ENCODE data around the gene ATG7.

ATG7 gene

DNA sequence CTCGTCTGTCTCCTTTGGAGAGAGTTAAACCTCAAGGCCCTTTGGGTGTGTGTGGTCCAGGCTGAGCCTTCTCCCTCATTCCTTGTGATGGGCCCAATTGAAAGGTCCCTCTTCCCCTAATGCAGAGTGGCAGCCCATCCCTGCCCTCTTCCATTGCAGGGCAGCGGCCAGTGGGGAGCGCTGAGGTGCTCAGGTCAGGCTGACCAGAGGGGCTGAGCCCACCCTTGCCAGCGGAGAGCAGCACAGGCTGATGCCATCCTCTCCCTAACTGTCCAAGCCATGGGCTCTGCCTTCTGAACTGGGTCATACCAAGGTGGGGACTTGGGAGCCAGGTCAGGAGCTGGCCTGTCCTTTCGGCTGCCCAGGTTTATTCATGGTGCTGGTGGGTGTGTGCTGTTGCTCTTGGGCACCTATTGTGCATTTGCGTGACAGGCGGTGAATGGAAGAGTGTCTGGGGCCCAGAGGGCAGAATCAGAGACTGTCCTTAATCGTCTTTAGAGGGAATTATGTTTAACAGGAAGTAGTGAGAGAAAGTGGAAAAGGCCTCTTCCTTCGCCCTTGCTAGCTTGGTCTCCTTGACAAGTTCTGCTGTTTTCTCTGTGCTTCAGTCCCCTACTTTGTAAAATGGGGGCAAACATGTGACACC, 274.6 kb downstream of the ATG7 start:
- H3K9me3 Mint-ChIP-seq: peaks cover 0 to 4% of the 10 kb centered on the region in 2 donors
- H3K4me3 Mint-ChIP-seq: no peak overlapping the region
- ATAC-seq (replicated peaks) (no peak), DNase-seq (no peak)
- peaks cover 19 to 37% of the 10 kb centered on the region in 2 donors for H3K36me3 Mint-ChIP-seq
- H3K4me1 Mint-ChIP-seq: peaks cover 17 to 27% of the 10 kb centered on the region in 2 donors
- H3K27me3 Mint-ChIP-seq: no peaks in the 10 kb centered on the region
- H3K27ac Mint-ChIP-seq: peak overlapping the region; percentile 56

DNA sequence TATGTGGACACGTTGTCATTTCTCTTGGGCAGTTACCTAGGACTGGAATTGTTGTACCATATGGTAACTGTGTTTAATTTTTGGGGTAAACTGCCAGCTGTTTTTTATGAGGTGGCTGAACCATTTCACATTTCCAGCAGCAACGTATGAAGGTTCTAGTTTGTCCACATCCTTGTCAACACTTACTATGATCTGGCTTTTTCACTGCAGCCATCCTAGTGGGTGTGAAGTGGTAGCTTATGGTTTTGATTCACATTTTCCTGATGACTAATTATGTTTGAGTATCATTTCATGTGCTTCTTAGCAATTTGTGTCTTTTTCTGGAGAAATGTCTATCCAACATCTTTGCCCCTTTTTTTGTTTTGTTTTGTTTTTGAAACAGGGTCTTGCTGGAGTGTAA, 275.3 kb downstream of the ATG7 start:
- H3K27me3 Mint-ChIP-seq: no peaks in the 10 kb centered on the region
- no peak for ATAC-seq (replicated peaks)
- no peak overlapping the region for H3K4me3 Mint-ChIP-seq
- peaks cover 24 to 42% of the 10 kb centered on the region in 2 donors for H3K36me3 Mint-ChIP-seq
- DNase-seq: no peak
- H3K4me1 Mint-ChIP-seq: peaks cover 17 to 27% of the 10 kb centered on the region in 2 donors
- H3K9me3 Mint-ChIP-seq: peaks cover 0 to 4% of the 10 kb centered on the region in 2 donors
- no peak overlapping the region for H3K27ac Mint-ChIP-seq

DNA sequence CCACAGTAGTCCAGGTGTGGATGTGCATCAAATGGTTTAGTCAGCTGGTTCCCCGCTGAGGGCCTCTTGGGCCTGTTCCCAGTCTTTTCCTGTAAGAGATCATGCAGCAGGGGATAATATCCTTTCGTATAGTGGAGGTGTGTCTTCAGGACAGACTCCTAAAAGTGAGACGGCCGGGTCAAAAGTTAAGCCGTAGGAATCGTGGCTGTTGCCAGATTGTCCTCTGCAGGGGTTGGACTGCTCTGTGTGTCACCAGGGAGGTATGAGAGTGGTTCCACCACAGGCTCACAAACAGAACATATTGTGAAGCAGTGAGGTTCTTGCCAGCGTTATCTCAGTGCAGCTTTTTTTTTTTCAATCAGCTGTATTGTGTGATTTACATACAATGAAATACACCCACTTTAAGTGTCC, 276.5 kb downstream of the ATG7 start:
- no peaks in the 10 kb centered on the region for H3K27me3 Mint-ChIP-seq
- H3K36me3 Mint-ChIP-seq: peaks cover 32 to 54% of the 10 kb centered on the region in 2 donors
- no peak overlapping the region for H3K4me3 Mint-ChIP-seq
- peaks cover 17 to 27% of the 10 kb centered on the region in 2 donors for H3K4me1 Mint-ChIP-seq
- no peak for ATAC-seq (replicated peaks)
- H3K27ac Mint-ChIP-seq: no peak overlapping the region
- DNase-seq: no peak
- peaks cover 0 to 4% of the 10 kb centered on the region in 2 donors for H3K9me3 Mint-ChIP-seq

DNA sequence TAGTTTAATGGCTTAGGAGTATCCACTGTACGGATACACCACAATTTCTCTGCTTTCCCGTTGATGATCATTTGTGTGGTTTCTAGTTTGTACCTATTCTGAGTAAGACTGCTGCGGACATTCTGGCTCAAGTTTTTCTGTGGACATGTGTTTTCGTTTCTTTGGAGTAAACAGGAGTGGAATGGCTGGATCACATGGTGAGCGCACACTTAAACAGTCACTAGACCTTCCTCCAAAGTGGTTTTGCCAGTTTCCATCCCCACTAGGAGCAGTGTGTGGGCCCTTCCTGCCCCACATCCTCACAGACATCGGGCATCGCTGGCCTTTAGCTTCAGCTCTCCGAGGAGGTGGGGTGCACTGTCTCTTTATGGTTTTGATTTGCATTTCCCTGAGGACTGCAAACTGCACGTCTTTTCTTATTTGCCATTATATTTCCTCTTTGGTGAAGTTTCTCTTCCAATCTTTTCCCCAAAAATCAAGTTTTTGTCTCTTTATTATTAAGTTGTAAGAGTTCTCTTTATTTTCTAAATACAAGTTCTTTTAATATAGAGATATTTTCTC, 277.5 kb downstream of the ATG7 start:
- no peak for DNase-seq
- H3K36me3 Mint-ChIP-seq: peaks cover 32 to 64% of the 10 kb centered on the region in 2 donors
- H3K27ac Mint-ChIP-seq: no peak overlapping the region
- ATAC-seq (replicated peaks): no peak
- H3K27me3 Mint-ChIP-seq: no peaks in the 10 kb centered on the region
- peaks cover 0 to 4% of the 10 kb centered on the region in 2 donors for H3K9me3 Mint-ChIP-seq
- no peak overlapping the region for H3K4me3 Mint-ChIP-seq
- peaks cover 17 to 27% of the 10 kb centered on the region in 2 donors for H3K4me1 Mint-ChIP-seq

DNA sequence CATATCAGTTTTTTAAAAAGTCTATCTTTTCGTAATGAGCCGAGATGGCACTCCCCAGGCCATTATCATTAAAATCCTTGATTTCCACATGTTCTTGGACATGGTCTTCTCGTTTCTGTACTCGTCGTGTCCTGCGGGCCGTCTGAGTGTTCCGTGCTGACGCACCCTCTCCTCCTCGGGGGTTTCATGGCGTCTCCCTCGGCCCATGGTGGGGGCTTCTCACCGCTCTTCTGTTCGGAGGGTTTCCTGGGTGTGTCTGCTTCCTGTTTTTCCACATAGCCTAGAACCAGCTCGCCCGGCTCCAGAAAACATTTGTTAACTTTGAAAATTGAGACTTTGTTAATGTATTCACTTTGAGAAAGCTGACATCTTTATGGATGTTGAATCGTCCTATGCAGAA, 278.8 kb downstream of the ATG7 start:
- Mint-ChIP-seq H3K9me3 (peaks cover 0 to 4% of the 10 kb centered on the region in 2 donors), H3K4me3 (no peak overlapping the region), H3K27me3 (no peaks in the 10 kb centered on the region), H3K36me3 (peaks cover 33 to 65% of the 10 kb centered on the region in 2 donors), H3K4me1 (peaks cover 17 to 27% of the 10 kb centered on the region in 2 donors), H3K27ac (peak overlapping the region; percentile 3)
- ATAC-seq (replicated peaks): no peak
- DNase-seq: no peak

DNA sequence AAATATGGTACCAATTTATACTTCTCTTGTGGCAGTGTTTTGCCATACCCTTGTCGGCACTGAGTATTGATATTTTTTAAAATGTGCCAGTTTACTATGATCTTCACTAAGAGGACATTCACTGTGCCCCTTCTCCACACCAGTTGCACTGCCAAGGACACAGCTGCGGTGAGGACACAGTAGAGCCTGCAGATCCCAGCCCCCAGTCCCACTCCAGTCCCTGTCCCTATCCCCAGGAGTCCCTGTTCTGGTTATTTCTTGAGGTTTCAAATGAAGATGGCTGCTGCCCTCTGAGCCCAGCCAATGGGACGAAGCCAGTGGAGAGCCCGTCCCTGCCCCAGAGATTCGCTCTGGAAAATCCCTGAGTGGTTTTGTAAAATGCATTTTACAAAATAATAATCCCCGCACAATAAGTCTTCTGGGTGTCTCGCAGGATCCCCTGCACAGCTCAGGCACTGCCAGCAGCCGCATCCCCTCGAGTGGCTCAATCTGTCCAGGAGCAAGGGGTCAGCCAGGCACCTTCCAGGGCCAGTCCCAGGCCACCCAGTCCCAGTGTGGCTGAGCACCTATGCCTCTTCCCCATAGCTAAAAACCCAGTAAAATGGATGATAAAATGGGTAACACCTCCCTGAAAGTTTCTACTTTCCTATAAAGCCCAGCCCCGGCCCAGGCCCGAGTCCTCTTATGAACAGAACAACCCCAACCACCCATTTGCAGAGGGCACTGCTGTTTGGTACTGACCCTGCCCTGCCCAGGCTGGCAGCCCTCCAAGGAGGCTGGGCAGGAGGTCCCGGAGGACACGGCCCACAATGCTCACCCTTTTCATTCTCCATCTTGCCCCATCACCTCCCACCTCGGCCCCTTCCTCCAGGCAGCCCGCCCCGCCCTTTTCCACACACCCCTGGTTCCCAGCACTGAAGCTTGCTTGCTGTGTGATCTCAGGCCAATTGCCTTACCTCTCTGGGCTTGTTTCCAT, 280.4 kb downstream of the ATG7 start:
- peaks cover 17 to 27% of the 10 kb centered on the region in 2 donors for H3K4me1 Mint-ChIP-seq
- peaks cover 31 to 62% of the 10 kb centered on the region in 2 donors for H3K36me3 Mint-ChIP-seq
- peaks cover 0 to 2% of the 10 kb centered on the region in 2 donors for H3K9me3 Mint-ChIP-seq
- no peak overlapping the region for H3K4me3 Mint-ChIP-seq
- no peak for DNase-seq
- no peak overlapping the region for H3K27ac Mint-ChIP-seq
- no peaks in the 10 kb centered on the region for H3K27me3 Mint-ChIP-seq
- ATAC-seq (replicated peaks): no peak

DNA sequence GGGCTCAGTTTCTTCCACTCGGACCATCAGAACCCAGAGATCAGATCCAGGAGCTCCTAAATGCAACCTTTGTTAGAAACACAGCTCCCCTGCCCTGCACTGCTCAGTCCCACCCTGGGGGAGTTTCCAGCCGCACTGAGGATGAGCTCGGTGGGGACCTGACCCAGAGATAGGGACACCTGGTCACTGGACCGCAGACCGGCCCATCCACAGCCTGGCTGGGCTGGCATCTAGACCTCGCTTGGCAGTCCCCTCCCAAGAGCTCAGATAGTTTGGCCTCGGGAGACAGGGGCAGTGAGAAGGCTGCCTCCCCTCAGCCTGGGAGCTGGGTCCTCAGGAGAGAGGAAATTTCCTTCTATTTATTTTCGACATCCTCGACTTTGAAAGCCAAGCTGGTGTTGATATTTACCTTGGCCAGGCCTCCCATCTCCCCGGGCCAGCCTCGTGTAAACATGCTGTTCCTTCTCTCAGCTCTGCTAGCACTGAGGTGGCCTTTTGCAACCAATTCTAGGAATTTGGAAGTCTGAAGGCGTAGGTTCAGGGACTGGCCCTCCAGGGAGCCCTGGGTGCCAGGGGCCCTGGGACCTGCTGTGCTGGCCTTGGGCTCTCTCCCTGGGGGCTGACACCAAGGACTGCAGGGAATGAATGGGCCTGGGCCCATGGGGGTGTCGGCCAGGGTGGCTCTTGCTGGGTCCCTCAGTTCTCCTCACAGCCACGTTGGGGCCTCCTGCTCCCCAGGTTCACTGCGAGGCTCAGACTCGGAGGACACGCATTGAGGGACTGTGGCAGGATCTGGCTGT, 281.4 kb downstream of the ATG7 start:
- peaks cover 31 to 57% of the 10 kb centered on the region in 2 donors for H3K36me3 Mint-ChIP-seq
- no peak overlapping the region for H3K4me3 Mint-ChIP-seq
- peaks cover 0 to 2% of the 10 kb centered on the region in 2 donors for H3K9me3 Mint-ChIP-seq
- ATAC-seq (replicated peaks) (no peak), DNase-seq (no peak)
- H3K4me1 Mint-ChIP-seq: peaks cover 15 to 25% of the 10 kb centered on the region in 2 donors
- no peaks in the 10 kb centered on the region for H3K27me3 Mint-ChIP-seq
- peak overlapping the region; percentile 81 for H3K27ac Mint-ChIP-seq

DNA sequence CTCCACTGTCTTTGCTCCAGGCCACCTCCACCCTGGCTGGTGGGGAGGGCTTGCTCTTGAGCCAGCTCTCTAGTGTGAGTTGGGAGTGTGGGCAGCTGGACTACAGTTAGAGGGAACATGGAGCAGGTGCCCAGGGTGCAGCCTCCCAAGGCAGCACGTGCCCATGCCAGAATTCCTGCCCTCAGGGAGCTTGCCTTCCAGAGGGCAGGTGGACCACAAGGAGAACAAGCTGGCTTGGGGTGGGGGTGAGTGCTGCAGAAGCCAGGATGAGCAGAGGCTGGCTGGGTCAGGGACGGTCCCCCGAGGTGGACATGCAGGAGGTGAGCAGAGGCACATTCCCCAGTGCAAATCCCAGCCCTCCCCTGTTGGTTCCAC, 282.0 kb downstream of the ATG7 start:
- ATAC-seq (replicated peaks) (no peak), DNase-seq (no peak)
- Mint-ChIP-seq H3K9me3 (peaks cover 0 to 2% of the 10 kb centered on the region in 2 donors), H3K27ac (peak overlapping the region; percentile 56), H3K27me3 (no peaks in the 10 kb centered on the region), H3K4me3 (no peak overlapping the region), H3K36me3 (peaks cover 30 to 55% of the 10 kb centered on the region in 2 donors), H3K4me1 (peaks cover 14 to 21% of the 10 kb centered on the region in 2 donors)

DNA sequence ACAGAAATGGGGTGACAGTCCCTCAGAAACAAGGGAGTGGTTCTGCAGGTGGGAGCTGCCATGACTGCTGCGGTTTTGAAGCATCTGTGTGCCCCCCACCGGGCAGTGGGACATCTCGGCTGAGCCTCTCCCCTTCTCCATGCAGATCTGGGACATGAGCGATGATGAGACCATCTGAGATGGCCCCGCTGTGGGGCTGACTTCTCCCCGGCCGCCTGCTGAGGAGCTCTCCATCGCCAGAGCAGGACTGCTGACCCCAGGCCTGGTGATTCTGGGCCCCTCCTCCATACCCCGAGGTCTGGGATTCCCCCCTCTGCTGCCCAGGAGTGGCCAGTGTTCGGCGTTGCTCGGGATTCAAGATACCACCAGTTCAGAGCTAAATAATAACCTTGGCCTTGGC, 282.5 kb downstream of the ATG7 start:
- ATAC-seq (replicated peaks): no peak
- no peak for DNase-seq
- no peak overlapping the region for H3K27ac Mint-ChIP-seq
- peaks cover 0 to 2% of the 10 kb centered on the region in 2 donors for H3K9me3 Mint-ChIP-seq
- no peak overlapping the region for H3K4me3 Mint-ChIP-seq
- H3K36me3 Mint-ChIP-seq: peaks cover 29 to 55% of the 10 kb centered on the region in 2 donors
- H3K27me3 Mint-ChIP-seq: no peaks in the 10 kb centered on the region
- H3K4me1 Mint-ChIP-seq: peaks cover 9 to 17% of the 10 kb centered on the region in 2 donors

DNA sequence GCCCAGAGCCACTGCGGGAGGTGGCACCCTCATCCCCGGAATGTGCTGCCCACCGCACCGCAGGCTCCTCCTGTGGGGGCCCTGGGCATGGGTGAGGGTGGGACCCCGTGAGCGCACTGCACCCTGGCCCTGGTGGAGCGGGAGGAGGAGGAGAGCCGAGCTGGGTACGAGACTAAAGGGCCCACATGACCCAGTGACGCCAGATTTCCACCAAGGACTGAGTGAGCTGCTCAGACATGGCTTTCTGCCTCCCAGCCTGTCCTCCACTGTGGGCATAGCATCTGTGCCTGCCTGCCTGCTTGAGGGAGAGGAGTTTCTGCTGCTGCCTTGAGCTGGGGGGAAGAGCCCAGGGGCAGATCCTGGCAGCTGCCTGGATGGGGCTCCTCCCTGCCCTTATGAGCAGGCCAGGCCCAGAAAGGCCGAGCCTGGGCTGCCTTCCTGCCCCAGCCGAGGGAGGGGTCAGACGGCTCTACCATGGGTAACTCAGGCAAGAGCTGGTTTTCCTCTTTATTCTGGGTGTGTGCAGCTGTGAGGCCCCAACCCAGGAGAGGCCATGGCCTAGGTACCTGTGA, 283.1 kb downstream of the ATG7 start:
- no peak overlapping the region for H3K4me3 Mint-ChIP-seq
- H3K27me3 Mint-ChIP-seq: no peaks in the 10 kb centered on the region
- DNase-seq (no peak), ATAC-seq (replicated peaks) (no peak)
- H3K9me3 Mint-ChIP-seq: peaks cover 0 to 2% of the 10 kb centered on the region in 2 donors
- peaks cover 6 to 16% of the 10 kb centered on the region in 2 donors for H3K4me1 Mint-ChIP-seq
- peaks cover 27 to 60% of the 10 kb centered on the region in 2 donors for H3K36me3 Mint-ChIP-seq
- H3K27ac Mint-ChIP-seq: peak overlapping the region; percentile 37

DNA sequence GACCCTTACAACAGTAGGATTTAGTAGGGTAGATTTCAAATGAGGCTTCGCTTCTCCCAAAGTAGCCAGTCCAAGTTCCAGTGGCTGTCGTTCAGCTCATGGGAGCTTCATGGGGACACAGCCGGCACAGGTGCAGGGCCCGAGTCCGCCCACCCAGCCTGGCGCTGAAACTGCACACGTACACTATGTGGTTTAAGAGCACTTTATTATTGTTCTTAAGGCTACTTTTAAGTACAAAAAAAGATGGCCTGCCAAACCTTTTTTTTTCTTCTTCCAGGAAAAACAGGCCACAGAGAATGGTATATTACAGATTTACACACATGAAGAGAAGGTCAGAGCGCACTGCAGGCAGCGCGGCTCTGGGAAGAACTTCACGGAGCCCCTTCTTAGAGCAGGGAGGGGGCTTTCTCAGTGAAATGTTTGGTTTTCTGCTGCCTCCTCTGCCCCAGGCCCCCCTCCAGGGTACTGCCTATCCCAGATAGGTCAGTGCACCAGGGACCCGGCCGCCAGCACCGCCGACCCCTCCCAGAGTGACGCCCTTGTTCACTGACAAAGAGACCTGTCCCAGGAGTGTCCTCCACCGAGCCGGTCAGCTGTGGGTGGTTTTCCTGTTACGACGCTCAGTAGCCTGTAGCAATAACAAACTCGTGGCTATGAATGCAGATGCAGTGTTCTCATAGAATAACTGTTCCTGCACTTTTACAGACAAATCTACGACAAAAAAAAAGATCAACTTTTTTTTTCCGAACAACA, 283.9 kb downstream of the ATG7 start:
- Mint-ChIP-seq H3K27ac (peak overlapping the region; percentile 37), H3K4me1 (peaks cover 0 to 11% of the 10 kb centered on the region in 2 donors), H3K9me3 (no peaks in the 10 kb centered on the region), H3K36me3 (peaks cover 27 to 60% of the 10 kb centered on the region in 2 donors), H3K27me3 (no peaks in the 10 kb centered on the region), H3K4me3 (no peak overlapping the region)
- no peak for DNase-seq
- ATAC-seq (replicated peaks): no peak

DNA sequence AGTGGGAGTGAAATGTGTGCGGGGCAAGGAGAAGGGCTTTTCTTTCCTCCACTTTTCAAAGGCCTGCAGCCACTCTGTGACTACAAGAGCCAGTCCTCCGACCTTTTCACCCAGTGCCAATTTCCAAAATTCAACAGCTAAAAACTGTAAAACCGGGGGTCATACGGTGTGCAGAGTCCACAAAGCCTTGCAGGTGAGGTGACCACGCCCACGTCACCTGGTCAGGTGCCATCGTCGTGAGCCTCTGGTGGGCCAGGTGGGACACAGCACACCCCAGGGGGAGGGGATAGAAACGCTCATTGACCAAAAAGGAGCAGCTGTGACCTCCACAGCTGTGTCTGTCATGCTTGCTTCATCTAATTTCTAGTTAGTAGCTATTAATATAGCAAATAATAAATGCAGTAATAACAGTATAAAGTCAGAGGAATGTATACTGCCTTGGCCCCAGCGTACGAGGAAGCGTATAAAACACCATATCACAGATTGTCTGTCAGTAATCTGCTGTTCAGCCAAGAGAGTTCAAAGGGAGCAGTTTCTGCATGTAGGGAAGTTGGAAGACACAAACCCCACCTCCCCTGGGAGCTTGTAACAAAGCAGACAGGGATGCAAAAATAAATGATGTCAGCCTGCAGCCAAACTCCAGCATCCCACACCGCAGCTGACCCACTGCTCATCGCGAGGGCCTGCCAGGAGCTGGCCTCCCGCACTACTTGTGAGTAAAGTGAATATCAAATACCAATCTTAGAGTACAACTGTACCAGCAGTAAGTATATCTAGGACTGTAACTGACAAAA, 284.9 kb downstream of the ATG7 start:
- Mint-ChIP-seq H3K4me1 (peaks cover 0 to 8% of the 10 kb centered on the region in 2 donors), H3K36me3 (peaks cover 26 to 56% of the 10 kb centered on the region in 2 donors)

More for the DNA sequence above, 284.9 kb downstream of the ATG7 start:
- Mint-ChIP-seq H3K9me3 (no peaks in the 10 kb centered on the region), H3K27ac (no peak overlapping the region), H3K4me3 (no peak overlapping the region), H3K27me3 (no peaks in the 10 kb centered on the region)
- no peak for ATAC-seq (replicated peaks)
- DNase-seq: no peak
